GM10248 (cell line): ENCODE measurements around the gene UGT1A10.
"Not testable (repeated sequence)": the region's sequence is repeated elsewhere in the genome, so short reads cannot be mapped to it uniquely, and the experiment has no call there.

Experiments used
- CTCF ChIA-PET: fragments of 300-600 bp; sonication (Branson Sonifier 250); formaldehyde crosslinking; extraction: SDS; loops from one replicate; lab custom pipeline; 2021; ENCODE audit warnings: antibody characterized with exemption; lab: Yijun Ruan, JAX
- POLR2A ChIA-PET: fragments of 350-650 bp; sonication (Branson Sonifier 250); formaldehyde crosslinking; extraction: SDS; loops from one replicate; lab custom pipeline; 2020; ENCODE audit warnings: antibody characterized with exemption; lab: Yijun Ruan, JAX
- DNase-seq: peaks from one replicate; pipeline ENCODE4 v3.0.0; 2012; ENCODE audit errors: extremely low spot score
- TF ChIP-seq, protein P1 (sequence below): IDR thresholded peaks from 2 replicates; pipeline ENCODE4 v1.5.1; 2012; ENCODE audit warnings: mild to moderate bottlenecking, low read depth; ENCODE audit errors: extremely low read depth, missing control alignments, control extremely low read depth

Gene UGT1A10

DNA sequence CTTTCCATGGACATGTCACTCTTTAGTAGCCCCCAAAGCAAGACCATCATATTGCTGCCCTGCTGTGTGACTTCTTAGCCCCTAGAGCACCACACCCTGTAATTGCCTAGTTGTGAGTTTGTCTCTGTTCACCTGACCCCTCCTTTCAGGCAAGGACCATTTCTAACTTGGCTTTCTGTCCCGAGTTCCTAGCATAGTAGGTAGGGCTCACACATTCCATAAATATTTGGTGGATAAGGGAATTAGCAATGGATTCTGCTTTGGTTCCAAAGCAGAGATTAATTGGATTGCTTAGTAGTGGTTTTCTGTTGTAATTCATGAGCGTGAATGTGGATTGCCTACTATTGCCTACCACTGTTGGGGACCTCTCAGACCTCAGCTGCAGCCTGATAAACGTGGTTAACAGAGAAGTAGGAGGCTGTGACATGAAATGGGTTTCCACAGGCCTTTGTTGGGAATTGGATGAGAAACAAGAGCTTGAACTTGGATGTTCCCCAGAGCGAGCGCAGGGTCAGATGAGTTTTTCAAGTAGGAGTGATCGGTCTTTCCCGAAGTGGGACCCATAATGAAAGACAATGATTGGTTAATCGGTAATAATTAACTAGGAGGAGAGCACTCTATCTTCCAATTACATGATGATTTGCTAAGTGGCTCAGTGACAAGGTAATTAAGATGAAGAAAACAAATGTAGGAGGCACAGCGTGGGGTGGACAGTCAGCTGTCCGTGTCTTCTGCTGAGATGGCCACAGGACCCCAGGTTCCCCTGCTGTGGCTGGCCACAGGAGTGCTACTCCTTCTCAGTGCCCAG, 110.4 kb downstream of the UGT1A10 start:
- CTCF ChIA-PET = interaction anchor here (1.3 kb wide), 1 partner anchor 35 kb away, joined by 3 read pairs; no protein-coding TSS in a partner anchor
- POLR2A ChIA-PET = no interaction called here
- no peak for DNase-seq
- TF ChIP-seq, protein P1, sequence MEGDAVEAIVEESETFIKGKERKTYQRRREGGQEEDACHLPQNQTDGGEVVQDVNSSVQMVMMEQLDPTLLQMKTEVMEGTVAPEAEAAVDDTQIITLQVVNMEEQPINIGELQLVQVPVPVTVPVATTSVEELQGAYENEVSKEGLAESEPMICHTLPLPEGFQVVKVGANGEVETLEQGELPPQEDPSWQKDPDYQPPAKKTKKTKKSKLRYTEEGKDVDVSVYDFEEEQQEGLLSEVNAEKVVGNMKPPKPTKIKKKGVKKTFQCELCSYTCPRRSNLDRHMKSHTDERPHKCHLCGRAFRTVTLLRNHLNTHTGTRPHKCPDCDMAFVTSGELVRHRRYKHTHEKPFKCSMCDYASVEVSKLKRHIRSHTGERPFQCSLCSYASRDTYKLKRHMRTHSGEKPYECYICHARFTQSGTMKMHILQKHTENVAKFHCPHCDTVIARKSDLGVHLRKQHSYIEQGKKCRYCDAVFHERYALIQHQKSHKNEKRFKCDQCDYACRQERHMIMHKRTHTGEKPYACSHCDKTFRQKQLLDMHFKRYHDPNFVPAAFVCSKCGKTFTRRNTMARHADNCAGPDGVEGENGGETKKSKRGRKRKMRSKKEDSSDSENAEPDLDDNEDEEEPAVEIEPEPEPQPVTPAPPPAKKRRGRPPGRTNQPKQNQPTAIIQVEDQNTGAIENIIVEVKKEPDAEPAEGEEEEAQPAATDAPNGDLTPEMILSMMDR = no peak

DNA sequence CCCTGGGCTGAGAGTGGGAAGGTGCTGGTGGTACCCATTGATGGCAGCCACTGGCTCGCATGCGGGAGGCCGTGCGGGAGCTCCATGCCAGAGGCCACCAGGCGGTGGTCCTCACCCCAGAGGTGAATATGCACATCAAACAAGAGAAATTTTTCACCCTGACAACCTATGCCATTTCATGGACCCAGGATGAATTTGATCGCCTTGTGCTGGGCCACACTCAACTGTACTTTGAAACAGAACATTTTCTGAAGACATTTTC, 111.0 kb downstream of the UGT1A10 start:
- POLR2A ChIA-PET = no interaction called here
- CTCF ChIA-PET = no interaction called here
- TF ChIP-seq, protein P1 = no peak
- DNase-seq = no peak

DNA sequence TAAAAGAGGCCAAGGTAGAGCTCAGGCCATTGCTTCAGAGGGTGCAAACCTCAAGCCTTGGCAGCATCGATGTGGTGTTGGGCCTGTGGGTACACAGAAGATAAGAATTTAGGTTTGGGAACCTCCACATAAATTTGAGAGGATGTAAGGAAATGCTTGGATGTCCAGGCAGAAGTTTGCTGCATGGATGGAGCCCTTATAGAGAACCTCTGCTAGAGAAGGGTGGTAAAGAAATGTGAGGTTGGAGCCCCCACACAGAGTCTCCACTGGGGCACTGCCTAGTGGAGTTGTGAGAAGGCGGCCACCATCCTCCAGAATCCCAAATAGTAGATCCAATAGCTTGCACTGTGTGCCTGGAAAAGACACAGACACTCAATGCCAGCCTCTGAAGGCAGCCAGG, 114.4 kb downstream of the UGT1A10 start:
- CTCF ChIA-PET, POLR2A ChIA-PET, DNase-seq: not testable (repeated sequence)

DNA sequence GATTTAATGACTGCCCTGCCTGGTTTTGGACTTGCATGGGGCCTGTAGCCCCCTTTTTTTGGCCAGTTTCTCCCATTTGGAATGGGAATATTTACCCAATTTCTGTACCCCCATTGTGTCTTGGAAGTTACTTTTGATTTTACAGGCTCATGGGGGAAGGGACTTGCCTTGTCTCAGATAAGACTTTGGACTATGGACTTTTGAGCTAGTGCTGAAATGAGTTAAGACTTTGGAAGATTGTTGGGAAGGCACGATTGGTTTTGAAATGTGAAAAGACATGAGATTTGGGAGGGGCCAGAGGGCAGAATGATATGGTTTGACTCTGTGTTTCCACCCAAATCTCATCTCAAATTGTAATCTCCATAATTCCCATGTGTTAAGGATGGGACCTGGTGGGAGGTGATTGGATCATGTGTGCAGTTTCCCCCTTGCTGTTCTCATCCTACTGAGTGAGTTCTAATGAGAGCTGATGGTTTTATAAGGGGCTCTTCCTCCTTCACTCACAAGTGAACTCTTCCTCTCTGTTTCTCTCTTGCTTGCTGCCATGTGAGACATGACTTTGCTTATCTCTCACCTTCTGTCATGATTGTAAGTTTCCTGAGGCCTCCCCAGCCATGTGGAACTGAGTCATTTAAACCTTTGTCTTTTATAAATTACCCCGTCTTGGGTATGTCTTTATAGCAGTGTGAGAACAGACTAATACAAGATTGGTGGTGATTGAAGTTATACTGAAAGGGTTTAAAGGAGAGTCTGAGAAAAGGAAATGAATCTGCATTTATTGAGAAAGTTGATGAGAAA, 115.2 kb downstream of the UGT1A10 start:
- CTCF ChIA-PET, POLR2A ChIA-PET, DNase-seq: not testable (repeated sequence)

DNA sequence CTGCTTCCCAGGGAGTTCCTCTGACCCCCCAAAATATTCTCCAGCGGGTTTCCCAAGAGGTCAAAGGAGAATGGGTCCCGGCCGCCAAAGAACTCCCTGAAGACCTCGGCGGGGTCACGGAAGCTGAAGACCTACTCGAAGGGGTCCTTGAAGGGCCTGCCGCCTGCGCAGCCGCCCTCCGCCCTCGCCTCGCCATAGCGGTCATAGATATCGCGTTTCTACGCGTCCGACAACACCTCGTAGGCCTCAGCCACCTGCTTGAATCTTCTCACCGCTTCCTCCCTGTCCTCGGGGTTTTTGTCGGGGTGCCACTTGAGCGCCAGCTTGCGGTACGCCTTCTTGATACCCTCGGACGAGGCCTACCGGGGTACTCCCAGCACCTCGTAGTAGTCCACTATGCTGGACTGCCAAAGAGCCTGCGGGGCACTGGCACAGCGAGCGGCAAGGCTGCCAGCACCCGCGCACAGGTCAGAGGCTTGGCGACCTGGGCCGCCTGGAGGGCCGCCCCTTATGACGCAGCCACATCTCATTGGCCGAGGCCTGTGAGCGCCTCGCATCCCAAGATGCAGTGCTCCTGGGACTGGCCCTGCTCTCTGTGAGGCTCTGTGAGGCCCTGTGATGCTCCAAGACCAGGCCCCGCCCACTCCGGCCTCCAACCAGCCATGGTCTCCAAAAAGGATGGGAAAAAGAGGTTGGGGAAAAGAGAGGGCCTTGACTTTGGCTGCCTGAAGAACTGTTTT, 118.8 kb downstream of the UGT1A10 start:
- TF ChIP-seq, protein P1 = no peak
- ChIA-PET CTCF (no interaction called here), POLR2A (no interaction called here)
- no peak for DNase-seq

DNA sequence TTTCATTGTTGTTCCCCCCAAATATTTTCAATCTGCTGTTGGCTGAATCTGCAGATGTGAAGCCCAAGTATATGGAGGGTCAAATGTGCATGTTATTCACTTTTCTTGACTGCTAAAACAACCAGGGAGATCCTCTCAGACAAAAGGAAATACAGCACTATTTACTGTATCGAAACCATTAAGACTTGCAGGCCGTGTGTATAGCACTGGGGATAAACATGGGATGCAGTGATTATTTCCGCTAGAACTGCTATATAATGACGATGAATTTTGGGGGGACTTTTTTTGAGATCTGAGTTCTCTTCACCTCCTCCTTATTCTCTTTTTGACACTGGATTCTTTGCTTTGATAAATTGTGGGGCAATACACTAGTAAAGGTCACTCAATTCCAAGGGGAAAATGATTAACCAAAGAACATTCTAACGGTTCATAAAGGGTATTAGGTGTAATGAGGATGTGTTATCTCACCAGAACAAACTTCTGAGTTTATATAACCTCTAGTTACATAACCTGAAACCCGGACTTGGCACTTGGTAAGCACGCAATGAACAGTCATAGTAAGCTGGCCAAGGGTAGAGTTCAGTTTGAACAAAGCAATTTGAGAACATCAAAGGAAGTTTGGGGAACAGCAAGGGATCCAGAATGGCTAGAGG, 120.3 kb downstream of the UGT1A10 start:
- no peak for DNase-seq
- ChIA-PET POLR2A (no interaction called here), CTCF (no interaction called here)
- TF ChIP-seq, protein P1 = no peak

DNA sequence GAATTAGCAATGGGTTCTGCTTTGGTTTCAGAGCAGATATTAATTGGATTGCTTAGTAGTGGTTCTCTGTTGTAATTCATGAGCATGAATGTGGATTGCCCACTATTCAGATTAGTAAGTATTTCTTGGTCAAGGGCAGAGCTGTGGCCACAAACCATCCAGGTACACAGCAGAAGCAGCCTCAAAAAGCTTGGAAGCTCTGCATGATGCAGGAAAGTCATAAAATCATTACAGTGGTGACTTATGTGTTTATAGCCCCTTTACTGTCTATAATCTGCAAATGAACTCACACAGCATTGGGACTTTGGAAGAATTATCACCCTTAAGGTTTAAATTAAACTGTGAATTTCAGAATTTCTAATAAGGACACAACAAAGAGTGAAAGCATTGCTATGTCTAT, 121.9 kb downstream of the UGT1A10 start:
- CTCF ChIA-PET = no interaction called here
- POLR2A ChIA-PET = no interaction called here
- DNase-seq = no peak
- TF ChIP-seq, protein P1 = no peak
